Measurements from ENCODE around the gene ERC1.

The ERC1 gene

DNA sequence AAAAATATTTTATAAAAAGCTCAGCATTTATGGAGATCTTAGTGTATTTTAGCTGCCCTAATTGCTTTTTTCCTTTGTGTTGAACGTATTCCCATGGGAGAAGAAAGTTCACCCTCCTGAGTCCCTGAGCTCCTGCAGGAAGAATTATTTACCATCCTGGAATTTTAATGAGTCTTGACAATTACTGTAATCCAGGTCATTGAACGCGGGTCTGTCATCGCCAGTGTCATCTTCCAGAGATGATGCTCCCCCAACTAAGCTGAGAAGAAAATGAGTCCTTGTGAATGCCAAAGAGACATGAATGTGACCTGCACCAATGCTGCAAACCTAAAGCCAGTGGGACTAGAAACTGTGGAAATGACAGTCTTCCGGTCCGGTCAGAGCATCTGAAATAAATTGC is 473.9 kb downstream of the ERC1 start:
- DNase-seq = no peak

DNA sequence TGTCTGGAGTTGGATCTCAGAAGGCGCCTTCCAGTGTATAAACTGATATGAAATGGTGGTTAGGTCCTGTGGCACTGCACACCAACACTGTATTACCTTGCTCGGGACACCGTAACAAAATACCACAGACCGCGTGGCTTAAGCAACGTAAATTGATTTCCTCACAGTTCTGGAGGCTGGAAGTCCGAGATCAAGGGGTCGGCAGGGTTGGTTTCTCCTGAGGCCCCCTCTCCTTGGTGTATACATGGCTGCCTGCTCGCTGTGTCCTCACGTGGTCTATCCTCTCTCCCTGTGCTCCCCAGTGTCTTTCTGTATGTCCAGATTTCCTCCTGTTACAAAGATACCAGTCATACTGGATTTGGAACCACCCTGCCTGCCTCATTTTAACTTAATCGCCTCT is 475.0 kb downstream of the ERC1 start:
- no peak for DNase-seq

DNA sequence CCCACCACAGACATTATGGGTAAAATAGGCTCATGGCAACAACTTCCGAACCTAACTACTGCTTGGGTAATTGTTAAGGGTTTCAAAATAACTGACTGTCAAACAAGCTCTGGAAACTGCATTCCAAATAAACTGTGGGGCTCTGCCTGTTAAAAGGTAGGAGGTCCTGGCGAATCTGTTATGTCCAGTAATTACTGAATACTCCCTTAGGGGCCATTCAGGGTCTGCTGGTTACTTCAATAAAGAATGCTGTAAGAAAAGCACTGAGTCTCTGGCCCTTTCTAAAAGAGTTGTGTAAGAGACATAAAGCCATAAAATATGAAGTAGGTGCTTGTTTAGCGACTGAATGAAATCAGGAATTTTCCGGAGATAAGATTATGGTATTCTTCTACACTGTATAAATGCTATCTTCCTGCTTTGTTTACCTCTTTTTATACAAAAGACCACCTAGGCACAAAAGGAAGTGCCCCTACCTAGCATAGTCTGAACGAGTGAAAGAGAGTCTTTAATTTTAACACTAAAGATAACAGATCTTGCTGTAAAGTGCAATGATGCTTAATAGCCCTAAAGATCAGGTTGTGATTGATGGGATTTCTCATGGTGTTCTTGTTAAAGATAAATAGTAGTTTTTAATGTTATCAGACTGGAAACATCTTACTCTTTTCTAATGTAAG is 475.6 kb downstream of the ERC1 start:
- no peak for DNase-seq

GRCh38 chr12:1467710-1468109 is 476.7 kb downstream of the ERC1 start:
- no peak for DNase-seq

DNA sequence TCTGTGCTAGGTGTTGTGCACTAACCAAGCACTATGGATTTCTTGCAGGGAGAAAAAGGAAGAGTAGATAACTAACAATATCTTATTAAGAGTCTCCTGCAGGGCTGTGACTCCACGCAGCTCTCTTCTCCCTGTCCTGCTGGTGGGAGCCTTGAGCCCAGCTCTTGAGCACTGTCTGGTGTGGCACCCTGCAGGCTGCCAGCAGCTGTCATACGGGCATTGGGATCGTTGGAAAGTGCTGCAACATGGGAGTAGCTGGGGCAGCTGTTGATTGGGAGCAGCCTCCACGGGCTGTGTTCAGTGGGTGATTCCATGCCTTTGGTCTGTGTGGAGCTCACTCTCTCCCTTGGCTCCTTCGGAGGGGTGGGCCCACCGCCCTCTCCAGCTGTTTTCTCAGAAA is 478.0 kb downstream of the ERC1 start:
- no peak for DNase-seq

DNA sequence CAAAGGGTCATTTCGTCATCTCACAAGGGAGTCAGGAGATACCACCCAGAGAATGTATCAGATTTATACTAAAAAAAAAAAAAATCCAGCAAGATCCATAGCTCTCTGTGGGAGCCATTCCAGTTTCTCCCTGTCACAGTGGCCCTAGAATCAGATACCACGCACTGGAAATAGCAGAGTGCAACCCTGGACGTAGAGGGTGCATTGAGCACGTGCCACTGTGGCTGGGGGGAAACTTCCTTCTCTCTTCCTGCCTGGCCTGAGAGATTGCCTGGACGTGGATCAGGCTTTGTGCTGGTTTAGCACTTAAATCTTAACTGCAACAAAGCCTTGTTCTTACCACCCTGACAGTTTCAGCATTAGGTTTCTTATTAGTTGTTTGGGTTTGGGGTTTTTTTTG is 479.0 kb downstream of the ERC1 start:
- DNase-seq = no peak

- DNase-seq = no peak
Observed at GRCh38 chr12:1471224-1471623, 480.2 kb downstream of the ERC1 start.

- no peak for DNase-seq
Observed at GRCh38 chr12:1473418-1473817, 482.4 kb downstream of the ERC1 start.

DNA sequence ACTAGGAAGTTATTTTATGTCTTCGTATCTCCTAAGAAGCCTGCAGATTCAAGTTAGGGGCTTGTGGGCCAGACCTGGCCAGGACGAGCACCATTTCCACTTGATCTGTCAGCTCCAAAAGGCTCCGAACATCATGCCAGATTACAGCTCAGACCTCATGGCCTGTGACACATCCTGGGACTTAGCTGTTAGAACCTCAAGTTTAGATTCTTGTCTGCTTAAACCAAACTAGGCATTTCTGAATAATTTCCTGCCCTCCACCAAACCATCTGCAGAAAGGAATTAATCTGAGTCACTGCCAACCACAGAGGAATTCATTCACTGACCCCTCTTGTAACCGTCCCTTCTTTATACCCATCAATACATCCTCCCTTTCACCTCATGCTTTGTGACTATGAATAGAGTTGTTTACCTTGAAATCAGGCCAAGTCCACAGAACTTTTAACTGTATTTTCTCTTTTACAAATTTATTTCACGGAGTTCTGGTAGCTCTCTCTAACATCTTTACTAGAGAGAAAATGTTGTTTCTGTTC is 483.1 kb downstream of the ERC1 start:
- DNase-seq = no peak

GRCh38 chr12:1474574-1475153 is 483.6 kb downstream of the ERC1 start:
- DNase-seq = no peak

- DNase-seq = no peak
Observed at GRCh38 chr12:1479645-1480044, 488.6 kb downstream of the ERC1 start.

- no peak for DNase-seq
Observed at GRCh38 chr12:1481326-1481725, 490.3 kb downstream of the ERC1 start.

GRCh38 chr12:1481906-1482305 is 490.9 kb downstream of the ERC1 start:
- DNase-seq = no peak

GRCh38 chr12:1488908-1489381 is 497.9 kb downstream of the ERC1 start:
- DNase-seq = no peak

- DNase-seq = no peak
Observed at GRCh38 chr12:1491983-1492697, 501.1 kb downstream of the ERC1 start.

GRCh38 chr12:1493781-1494565 is 502.9 kb downstream of the ERC1 start:
- DNase-seq = no peak

DNA sequence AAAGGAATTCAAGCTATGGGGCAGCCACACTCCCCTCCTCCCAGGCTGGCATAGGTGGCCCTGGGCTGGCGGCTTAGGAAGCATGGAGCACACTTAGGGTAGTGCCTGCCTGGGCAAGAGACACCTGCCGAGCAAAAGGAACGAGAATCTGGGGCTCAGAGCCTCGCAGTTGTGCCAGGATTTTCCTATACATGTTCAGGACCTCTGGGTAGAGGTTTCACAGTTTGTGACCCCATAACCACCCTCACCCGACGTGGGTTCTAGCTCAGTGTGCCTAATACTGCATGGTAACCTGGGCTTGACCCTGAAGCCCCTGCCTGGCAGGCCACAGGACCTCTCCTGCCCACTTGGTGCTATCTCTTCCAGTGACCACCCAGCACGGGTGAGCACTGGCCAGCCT is 503.8 kb downstream of the ERC1 start:
- no peak for DNase-seq

GRCh38 chr12:1496162-1496900 is 505.3 kb downstream of the ERC1 start:
- DNase-seq = no peak

DNA sequence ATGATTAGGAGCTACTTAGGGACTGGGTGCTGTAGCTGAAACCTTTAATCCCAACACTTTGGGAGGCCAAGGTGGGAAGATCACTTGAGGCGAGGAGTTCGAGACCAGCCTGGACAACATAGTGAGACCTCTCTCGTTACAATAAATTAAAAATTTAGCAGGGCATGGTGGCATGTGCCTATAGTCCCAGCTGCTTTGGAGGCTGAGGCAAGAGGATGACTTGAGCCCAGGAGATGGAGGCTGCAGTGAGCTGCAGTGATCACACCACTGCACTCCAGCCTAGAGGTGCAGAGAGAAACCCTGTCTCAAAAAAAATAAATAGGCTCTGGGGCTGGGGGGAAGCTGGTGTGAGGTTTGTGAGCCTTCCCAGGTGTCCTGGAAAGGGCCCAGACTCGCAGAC is 506.1 kb downstream of the ERC1 start:
- DNase-seq = no peak

- no peak for DNase-seq
Observed at GRCh38 chr12:1498199-1498740, 507.2 kb downstream of the ERC1 start.

DNA sequence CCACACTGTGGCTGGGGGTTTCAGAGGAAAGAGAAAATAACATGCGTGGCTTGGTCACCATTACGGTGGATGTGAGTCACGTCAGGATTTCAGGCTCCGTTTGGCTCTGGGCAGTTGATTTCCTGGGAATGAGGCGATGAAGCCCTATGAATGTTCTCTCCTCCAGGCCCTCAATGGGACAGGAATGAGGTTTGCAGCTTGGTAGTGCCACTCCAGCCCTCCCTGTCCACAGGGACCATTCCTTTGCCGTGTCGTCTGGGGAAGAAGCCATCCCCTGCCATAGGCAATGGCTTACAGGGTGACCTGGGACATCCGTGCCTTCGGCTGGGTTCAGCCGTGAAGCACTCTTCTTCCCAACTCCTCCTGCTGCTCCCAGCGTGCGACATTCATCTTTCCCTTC is 508.3 kb downstream of the ERC1 start:
- no peak for DNase-seq
